Measurements from ENCODE around the gene GBX2. TPM values are rescaled to one million over a fixed set of nuclear protein-coding genes. Genes with fewer than 3 reads are reported as not detected.

The GBX2 gene
- total and polyA plus RNA-seq, 2 experiments from 2014 or later: not detected

- Histone ChIP-seq H3K27ac (no peak overlapping the region), H4K20me1 (ENCODE audit: insufficient read depth) (no peaks in the 10 kb centered on the region), H3K9me2 (ENCODE audit: insufficient read depth) (no peaks in the 10 kb centered on the region), H3K4me2 (ENCODE audit: unreplicated experiment) (no peak overlapping the region), H3K4me1 (ENCODE audit: insufficient read depth) (no peaks in the 10 kb centered on the region), H3K27me3 (replicated peaks; ENCODE audit: insufficient read depth) (peaks cover 26% of the 10 kb centered on the region), H3F3A (ENCODE audit: insufficient read depth) (no peaks in the 10 kb centered on the region), H3K36me3 (ENCODE audit: low read depth) (no peaks in the 10 kb centered on the region), H3K79me2 (ENCODE audit: insufficient read depth) (no peaks in the 10 kb centered on the region), H3K9ac (no peak overlapping the region), H3K4me3 (no peak overlapping the region), H3K9me3 (ENCODE audit: low read depth) (no peaks in the 10 kb centered on the region), H2AFZ (no peak overlapping the region)
- in situ Hi-C loops (cut with MboI): no loop called here
- 62 to 72% methylated on average over 7 of the region's 7 CpGs for WGBS, 2 experiments (ENCODE audit: low coverage in 1 of 2, low lambda C conversion rate in 2 of 2, missing lambda C conversion rate in 2 of 2)
- DNase-seq: no peak
- TF ChIP-seq EZH2 (IDR thresholded peaks at IDR 0.05; ENCODE audit: insufficient read depth, poor library complexity, severe bottlenecking): no peak
These were observed 11.4 kb downstream of the GBX2 start for GRCh38 chr2:236156860-236157194.

- Histone ChIP-seq H4K20me1 (ENCODE audit: insufficient read depth) (no peaks in the 10 kb centered on the region), H3K9me3 (ENCODE audit: low read depth) (no peaks in the 10 kb centered on the region), H3K27me3 (replicated peaks; ENCODE audit: insufficient read depth) (peaks cover 24% of the 10 kb centered on the region), H2AFZ (no peak overlapping the region), H3K27ac (no peak overlapping the region), H3K36me3 (ENCODE audit: low read depth) (no peaks in the 10 kb centered on the region), H3K9ac (no peak overlapping the region), H3K79me2 (ENCODE audit: insufficient read depth) (no peaks in the 10 kb centered on the region), H3F3A (ENCODE audit: insufficient read depth) (no peaks in the 10 kb centered on the region), H3K4me2 (ENCODE audit: unreplicated experiment) (no peak overlapping the region), H3K9me2 (ENCODE audit: insufficient read depth) (no peaks in the 10 kb centered on the region), H3K4me1 (ENCODE audit: insufficient read depth) (no peaks in the 10 kb centered on the region), H3K4me3 (no peak overlapping the region)
- TF ChIP-seq EZH2phosphoT487 (IDR thresholded peaks at IDR 0.05; ENCODE audit: insufficient read depth, low read depth) (no peak), EZH2 (IDR thresholded peaks at IDR 0.05; ENCODE audit: insufficient read depth, poor library complexity, severe bottlenecking) (no peak)
- WGBS, 2 experiments (ENCODE audit: low coverage in 1 of 2, low lambda C conversion rate in 2 of 2, missing lambda C conversion rate in 2 of 2): 69 to 71% methylated on average over 16 of the region's 16 CpGs
- no peak for DNase-seq
- in situ Hi-C loops (cut with MboI): no loop called here
These were observed 11.9 kb downstream of the GBX2 start for GRCh38 chr2:236156095-236156859.

GRCh38 chr2:236155406-236155805 lies 12.8 kb downstream of the GBX2 start:
- no peak for DNase-seq
- H3K4me1 ChIP-seq (ENCODE audit: insufficient read depth): no peaks in the 10 kb centered on the region
- no peak overlapping the region for H2AFZ ChIP-seq
- no peaks in the 10 kb centered on the region for H4K20me1 ChIP-seq (ENCODE audit: insufficient read depth)
- H3K79me2 ChIP-seq (ENCODE audit: insufficient read depth): no peaks in the 10 kb centered on the region
- in situ Hi-C loops (cut with MboI): no loop called here
- no peak for TF ChIP-seq EZH2phosphoT487 (IDR thresholded peaks at IDR 0.05; ENCODE audit: insufficient read depth, low read depth)
- no peak for TF ChIP-seq EZH2 (IDR thresholded peaks at IDR 0.05; ENCODE audit: insufficient read depth, poor library complexity, severe bottlenecking)
- H3K9me2 ChIP-seq (ENCODE audit: insufficient read depth): no peaks in the 10 kb centered on the region
- no peak overlapping the region for H3K4me2 ChIP-seq (ENCODE audit: unreplicated experiment)
- WGBS, 2 experiments (ENCODE audit: low coverage in 1 of 2, low lambda C conversion rate in 2 of 2, missing lambda C conversion rate in 2 of 2): 50 to 54% methylated on average over 3 of the region's 3 CpGs
- no peaks in the 10 kb centered on the region for H3F3A ChIP-seq (ENCODE audit: insufficient read depth)
- no peak overlapping the region for H3K4me3 ChIP-seq
- no peaks in the 10 kb centered on the region for H3K9me3 ChIP-seq (ENCODE audit: low read depth)
- no peaks in the 10 kb centered on the region for H3K36me3 ChIP-seq (ENCODE audit: low read depth)
- H3K9ac ChIP-seq: no peak overlapping the region
- no peak overlapping the region for H3K27ac ChIP-seq
- H3K27me3 ChIP-seq (replicated peaks; ENCODE audit: insufficient read depth): peaks cover 24% of the 10 kb centered on the region

- H3F3A ChIP-seq (ENCODE audit: insufficient read depth): no peaks in the 10 kb centered on the region
- H4K20me1 ChIP-seq (ENCODE audit: insufficient read depth): no peaks in the 10 kb centered on the region
- TF ChIP-seq EZH2 (IDR thresholded peaks at IDR 0.05; ENCODE audit: insufficient read depth, poor library complexity, severe bottlenecking): no peak
- TF ChIP-seq EZH2phosphoT487 (IDR thresholded peaks at IDR 0.05; ENCODE audit: insufficient read depth, low read depth): no peak
- 77 to 79% methylated on average over 7 of the region's 7 CpGs for WGBS, 2 experiments (ENCODE audit: low coverage in 1 of 2, low lambda C conversion rate in 2 of 2, missing lambda C conversion rate in 2 of 2)
- H3K9me2 ChIP-seq (ENCODE audit: insufficient read depth): no peaks in the 10 kb centered on the region
- H3K4me3 ChIP-seq: no peak overlapping the region
- no peak for DNase-seq
- H3K4me1 ChIP-seq (ENCODE audit: insufficient read depth): no peaks in the 10 kb centered on the region
- H3K79me2 ChIP-seq (ENCODE audit: insufficient read depth): no peaks in the 10 kb centered on the region
- H3K27me3 ChIP-seq (replicated peaks; ENCODE audit: insufficient read depth): peaks cover 10% of the 10 kb centered on the region; the same call in 1 of the 2 replicates
- H3K4me2 ChIP-seq (ENCODE audit: unreplicated experiment): no peak overlapping the region
- H3K9ac ChIP-seq: no peak overlapping the region
- H3K9me3 ChIP-seq (ENCODE audit: low read depth): no peaks in the 10 kb centered on the region
- H2AFZ ChIP-seq: no peak overlapping the region
- in situ Hi-C loops (cut with MboI): no loop called here
- no peak overlapping the region for H3K27ac ChIP-seq
- no peaks in the 10 kb centered on the region for H3K36me3 ChIP-seq (ENCODE audit: low read depth)
These were observed 21.8 kb downstream of the GBX2 start for GRCh38 chr2:236146436-236146835.
